IPS-NIHi7 (cell line): ENCODE measurements around the gene SSBP1.
A peak's percentile ranks its signal among the peaks of the same experiment; 100 is the strongest.
"Not testable (repeated sequence)": the region's sequence is repeated elsewhere in the genome, so short reads cannot be mapped to it uniquely, and the experiment has no call there.

Experiments
- DNase-seq: peaks from one replicate; pipeline ENCODE4 v3.0.0; 2012; ENCODE audit warnings: mixed read lengths; ENCODE audit errors: extremely low spot score

The SSBP1 gene, protein sequence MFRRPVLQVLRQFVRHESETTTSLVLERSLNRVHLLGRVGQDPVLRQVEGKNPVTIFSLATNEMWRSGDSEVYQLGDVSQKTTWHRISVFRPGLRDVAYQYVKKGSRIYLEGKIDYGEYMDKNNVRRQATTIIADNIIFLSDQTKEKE

DNA sequence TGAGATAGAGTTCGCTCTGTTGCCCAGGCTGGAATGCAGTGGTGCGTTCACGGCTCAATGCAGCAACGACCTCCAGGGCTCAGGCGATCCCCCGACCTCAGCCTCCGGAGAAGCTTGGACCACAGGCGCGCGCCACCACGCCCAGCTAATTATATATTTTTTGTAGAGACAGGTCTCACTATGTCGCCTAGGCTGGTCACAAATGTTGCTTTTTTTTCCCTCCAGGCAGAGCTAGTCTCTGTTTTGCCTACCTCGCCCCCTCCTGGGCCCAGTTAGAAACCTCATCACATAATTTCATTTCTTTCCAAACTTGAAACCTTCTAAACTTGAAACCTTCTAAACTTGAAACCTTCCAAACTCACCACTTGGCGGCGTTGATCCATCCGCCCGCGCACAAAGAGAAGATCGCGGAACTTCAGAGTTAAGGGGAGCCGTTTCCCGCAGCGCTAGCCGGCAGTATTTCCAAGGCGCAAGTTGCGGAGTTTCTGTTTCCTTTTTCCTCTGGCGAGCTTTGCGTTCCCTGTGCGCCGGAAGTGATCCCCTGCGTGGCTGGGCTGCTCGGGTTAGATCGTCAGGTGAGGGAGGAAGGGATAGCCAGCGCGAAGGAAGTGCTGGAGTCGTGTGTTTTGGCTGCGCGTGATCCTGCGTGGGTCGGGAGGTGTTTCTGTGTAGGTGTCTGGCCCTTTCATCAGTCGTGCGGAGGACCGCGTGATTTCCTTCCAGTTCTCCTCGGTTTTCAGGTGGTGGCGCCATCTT lies at the start of gene SSBP1:
Gene SSBP1 (plus strand): TSS at position 523 of the 756 bp plus-strand sequence. CDS start 809 bp downstream, outside the sequence.
- DNase-seq: peak; percentile 92

DNA sequence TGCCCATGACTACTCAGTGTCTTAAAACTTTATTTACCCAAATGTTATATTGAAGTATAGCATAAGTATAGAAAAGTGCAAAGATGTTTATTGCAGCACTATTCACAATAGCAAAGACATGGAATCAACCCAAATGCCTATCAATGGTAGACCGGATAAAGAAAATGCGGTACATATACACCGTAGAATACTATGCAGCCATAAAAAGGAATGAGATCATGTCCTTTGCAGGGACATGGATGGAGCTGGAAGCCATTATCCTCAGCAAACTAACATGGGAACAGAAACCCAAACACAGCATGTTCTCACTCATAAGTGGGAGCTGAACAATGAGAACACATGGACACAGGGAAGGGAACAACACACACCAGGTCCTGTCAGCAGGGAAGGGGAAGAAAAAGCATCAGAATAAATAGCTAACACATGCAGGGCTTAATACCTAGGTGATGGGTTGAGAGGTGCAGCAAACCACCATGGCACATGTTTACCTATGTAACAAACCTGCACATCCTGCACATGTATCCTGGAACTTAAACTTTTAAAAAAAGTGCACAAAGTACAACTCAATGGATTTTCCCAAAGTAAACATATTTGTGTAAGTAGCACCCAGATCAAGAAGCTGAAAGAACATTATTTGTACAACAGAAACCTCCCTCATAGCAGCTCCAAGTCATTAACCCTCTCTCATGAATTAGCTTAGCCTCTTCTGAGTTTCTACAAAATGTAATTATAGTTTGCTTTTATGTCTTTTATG lies 48.9 kb upstream of the SSBP1 start:
- not testable (repeated sequence) for DNase-seq

DNA sequence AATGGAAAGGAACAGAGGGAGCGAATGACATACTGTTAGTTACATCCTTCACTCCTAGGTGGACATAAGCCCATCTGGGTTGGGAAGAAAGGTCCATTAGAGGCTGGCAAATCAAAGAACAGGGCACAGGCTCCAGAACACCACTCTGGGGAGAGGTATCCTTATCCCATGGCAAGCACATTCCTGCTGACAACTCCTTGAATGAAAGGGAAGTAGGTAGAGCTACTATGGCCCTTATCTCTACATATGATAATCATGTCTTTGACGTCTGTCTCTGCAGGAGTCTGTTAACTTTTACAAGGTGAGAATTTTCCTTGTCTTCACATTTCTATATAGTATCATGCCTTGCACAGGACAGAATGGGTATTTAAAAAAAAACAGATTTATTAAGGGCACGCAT lies 46.6 kb upstream of the SSBP1 start:
- no peak for DNase-seq

DNA sequence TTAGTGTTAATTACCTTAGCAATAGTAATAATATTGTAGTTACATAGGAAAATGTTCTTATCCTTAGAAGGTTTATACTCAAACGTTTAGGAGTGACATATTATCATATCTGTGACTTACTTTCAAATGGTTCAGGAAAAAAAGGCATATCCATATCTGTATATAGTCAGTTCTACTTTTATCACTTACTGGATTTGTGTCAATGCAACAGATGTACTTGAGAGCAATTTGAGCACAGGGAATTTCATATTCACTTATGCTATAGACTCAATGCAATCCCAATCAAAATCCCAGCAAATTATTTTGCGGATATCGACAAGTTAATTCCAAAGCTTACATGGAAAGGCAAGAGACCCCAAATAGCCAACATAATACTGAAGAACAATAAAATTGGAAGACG lies 46.2 kb upstream of the SSBP1 start:
- DNase-seq: no peak

DNA sequence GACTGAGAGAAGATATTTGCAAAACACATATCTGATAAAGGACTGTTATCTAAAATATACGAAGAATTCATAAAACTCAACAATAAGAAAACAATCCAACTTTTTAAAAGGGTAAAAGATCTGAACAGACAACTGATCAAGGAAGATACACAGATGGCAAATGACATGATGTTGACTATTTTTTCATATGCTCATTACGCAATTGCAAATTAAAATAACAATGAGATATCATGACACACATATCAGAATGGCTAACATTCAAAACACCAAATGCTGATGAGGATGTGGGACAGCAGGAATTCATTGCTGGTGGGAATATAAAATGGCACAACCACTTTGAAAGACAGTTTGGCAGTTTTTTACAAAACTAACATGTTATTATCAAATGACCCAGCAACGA lies 45.1 kb upstream of the SSBP1 start:
- DNase-seq: no peak

DNA sequence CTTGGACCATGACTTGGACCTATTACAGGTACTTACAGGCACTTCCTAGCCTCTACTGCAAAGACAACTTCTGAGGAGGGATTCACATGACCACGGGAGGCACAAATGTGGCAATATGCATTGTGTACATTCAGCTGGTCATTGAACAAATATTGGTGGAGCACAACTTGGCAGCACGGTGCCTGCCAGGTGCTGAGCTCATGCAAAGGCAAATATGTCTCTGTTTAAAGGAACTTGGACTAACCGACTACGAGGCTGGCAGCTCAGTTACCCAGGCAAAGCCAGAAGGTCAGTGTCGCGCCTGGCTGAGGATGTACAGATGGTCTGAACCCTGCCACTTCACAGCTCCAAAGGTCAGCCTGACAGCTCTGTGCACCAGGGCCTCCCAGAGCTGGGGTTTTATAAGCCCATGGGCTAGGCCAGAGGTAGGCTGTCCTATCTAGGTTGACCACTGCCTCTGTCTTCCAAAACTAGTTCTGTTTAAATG lies 42.3 kb upstream of the SSBP1 start:
- no peak for DNase-seq

DNA sequence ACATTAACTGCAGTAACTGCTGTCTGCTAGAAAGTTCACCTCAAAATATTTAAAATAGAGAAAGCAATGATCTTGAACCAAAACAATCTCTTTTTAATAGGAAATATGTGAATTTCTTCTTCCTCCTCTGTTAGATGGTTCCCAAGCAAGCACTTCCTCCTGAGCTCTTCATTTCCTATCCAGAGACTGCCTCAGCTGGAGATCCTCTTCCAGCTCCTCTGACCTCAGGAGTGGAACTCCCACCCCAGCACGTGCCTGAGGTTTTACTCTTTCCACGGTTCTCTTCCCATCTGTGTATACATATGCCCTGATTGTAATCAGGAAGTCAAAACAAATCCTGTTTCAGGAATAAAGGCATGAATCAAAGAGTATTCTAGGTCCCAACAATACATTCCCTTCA lies 41.8 kb upstream of the SSBP1 start:
- DNase-seq: no peak

DNA sequence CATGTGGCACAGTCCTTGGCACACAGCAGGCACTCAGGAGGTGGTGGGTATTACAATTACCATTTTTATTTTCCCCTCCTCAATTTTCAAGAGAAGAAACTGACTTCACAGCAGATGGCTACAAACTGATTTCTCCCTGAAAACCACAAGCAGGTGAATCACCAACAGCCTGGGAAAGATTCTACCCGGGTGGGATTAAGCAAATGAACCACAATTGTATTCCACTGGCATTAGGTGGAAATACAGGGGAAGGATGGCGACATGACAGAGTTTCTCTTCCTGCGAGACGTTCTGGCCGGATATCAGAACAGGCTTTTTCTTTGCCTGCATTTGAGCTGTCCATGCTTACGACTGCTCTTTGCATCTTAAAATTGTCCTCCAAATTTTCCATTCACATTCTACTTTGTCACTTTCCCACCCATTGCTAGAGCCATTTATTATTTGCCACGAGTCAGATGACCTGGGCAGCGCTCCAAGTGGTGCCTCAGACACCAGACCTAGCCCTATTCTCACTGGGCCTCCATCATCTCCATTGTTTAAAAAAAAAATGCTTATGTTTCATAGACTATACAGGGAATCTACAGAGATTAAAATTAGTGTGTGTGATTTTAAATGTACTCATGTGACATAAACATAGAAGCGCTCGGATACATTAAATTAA lies 40.8 kb upstream of the SSBP1 start:
- no peak for DNase-seq

DNA sequence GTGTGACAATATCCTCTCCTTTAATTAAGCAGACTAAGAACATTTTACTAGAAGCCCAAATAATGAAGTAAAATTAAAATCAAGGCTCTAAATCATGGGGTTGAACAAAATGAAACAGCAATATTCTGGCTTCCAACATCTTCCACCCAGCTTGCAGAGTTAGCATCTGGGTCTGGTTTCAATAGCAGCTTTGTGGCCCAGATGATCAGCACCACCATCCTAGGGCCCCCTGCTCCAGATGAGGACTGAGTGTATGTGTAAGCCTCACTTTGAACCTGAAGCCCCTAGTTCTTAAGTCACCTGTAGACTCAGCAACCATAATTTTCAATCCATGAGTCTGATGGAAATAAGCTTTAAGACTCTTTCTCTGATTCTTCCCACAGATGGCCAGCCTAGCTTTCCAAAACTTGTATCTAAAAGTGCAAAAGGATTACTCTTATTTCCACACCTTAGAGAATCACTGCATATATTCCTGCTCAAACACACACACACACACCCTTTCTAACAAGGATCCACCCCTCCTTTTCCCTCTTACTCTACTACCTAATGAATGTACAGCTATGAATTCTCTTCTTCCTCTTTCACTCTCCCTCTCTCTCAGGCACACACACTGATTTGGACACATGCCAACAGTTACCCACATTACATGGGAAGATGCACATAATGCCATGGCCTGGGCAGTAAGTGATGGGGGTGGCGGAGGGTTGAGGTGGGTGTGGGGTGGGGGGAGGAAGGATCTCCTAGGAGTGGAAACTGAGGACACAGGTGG lies 39.7 kb upstream of the SSBP1 start:
- DNase-seq: no peak

DNA sequence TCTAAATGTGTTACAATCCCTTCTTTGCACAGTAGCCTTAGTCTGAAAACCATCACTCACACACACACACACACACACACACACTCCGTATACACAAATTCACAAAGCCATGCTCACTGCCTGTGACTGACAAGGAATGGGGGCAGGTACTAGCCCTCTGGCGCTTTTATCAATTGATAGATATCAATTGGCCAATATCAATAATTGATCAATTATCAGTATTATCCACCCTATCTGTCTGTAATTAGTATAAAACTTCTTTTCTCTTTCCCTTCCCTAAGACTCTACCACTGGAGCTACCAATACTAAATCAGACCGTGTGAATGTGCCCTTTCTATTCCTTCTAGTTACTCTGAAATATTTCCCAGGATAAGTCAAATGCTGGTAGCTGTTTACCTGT lies 38.3 kb upstream of the SSBP1 start:
- DNase-seq: no peak

DNA sequence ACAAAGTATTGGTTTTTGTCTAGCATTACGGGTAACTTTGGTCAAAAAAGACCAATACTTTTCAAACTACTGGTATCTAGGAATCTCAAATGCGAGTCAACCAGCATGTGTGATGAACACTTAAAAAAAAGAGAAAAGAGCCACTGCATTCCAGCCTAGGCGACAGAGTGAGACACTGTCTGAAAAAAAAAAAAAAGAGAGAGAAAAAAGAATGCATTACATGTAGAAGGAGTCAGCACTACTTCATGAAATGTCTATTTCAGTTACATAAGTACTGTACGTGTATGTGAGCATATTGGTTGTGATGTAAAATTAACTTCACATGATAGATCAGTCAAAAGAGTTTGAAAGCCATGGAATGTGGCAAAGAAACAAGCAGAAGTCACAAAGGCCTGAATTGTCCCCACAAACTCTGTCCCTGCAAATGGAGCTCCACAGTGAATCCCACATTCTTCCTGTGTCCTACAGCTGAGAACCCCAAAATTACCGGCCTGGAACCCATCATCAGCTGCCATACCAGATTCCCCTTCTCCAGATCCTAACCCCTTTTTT lies 37.8 kb upstream of the SSBP1 start:
- no peak for DNase-seq

DNA sequence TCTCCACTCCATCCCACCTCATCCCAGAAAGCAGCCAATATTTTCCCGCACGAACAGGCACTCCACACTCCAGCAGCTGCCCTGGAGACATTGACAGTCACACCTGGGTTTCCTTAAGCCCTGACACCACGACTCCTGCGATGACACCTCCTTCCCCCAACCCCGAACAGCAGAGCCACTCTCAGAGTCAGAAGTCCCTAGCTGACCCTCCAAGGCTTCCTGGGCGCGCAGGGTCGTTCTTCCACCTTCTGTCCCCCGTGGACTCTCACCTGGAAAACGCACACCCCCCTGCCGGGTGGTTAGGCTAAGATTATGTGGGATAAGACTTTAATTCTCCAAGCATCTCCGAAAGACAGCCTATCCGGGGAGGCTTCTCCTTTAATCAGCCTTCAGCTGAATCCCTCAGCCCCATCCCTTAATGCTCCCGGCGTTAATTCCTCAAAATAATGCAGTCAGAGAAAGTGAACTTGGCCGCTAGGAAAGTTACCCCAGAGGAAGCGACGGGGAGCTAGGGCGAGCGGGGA lies 37.2 kb upstream of the SSBP1 start:
- peak; percentile 26 for DNase-seq

DNA sequence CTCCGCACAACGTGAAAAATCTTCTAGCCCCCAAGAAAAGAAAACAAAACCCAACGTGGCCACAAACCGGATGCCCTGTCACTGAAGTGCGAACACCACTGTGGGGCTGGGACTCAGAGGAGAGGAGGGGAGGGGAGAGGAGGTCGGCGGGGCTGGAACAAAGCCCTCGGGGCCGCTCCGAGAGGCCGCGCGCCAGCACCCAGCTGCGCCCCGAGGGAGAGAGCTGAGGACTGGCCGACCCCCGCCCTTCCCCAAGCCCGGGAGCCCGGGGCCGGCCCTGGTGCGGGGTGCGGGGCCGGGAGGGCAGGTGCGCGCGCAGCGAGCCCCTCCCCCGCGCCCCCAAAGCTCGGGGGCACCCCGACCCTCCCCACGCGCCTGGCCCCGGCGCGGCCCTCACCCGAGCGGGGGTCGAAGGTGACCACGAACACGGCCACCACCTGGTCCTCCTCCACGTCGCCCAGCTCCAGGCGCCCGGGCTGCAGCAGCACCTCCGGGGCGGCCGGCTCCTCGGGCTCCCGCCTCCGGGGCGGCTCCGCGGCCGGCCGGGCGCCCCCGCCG lies 36.6 kb upstream of the SSBP1 start:
- DNase-seq: peak; percentile 63

DNA sequence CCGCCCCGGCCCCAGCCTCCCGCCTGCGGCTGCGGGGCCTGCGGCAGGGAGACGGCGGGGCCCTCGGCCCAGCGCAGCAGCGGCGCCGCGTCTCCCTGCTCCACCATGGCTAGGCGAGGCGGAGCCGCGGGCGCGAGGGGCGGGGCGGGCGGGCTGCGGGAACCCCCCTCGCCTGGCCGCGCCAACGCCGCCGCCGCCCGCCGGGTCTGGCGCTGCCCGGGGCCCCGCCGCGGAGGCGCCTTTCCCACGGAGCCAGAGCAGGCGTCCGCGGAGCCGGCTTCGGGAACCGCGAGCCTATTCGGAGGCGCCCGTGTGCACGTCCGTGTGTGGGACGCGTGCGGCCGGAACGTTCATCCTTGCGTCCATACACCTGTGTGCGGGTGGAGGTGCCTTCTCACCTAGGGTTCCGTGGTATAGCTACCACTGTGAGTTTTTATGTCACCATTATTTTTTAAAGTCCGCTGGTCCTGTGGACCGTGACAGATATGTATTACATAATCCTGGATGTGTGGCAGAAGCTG lies 36.1 kb upstream of the SSBP1 start, which contains the start of gene DENND11:
Gene DENND11 (minus strand): TSS at position 120 of the 521 bp plus-strand sequence. CDS start 13 bp downstream, at position 107.
- DNase-seq: peak; percentile 75

DNA sequence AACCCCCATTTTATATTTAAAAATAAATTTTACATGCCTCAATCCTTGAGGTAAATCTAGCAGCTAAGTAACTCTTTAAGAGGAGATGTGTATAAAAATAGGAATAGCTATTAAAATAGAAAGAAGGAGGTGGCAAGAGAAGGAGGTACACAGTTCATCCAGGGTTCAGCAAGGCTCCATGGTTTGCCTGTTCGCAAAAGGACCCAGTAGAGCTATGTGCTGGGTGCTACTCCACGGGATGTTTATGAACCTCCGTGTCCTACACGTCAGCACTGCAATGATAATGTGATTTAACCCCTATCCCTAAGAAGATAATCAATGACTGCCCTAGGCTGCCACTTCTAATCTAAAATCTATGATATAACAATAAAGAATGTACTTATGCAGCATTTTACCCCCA lies 35.3 kb upstream of the SSBP1 start:
- no peak for DNase-seq

DNA sequence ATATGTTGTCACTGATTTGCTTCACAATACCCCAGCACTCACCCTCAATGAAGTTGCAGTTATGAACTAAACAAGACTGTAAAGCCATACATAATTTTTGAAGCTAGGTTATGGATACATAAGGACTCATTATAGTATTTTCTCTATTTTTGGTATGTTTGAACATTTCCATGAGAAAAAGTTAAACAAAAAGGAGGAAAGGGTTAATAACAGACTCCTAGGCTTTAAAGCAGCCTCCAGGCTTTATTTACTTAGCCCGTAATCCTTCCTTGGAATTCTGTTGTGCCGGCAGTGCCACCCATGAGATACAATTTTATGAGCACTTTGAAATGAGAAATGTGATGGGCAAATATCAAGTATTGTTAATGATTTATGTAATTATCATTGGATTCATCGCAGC lies 34.0 kb upstream of the SSBP1 start:
- DNase-seq: no peak

DNA sequence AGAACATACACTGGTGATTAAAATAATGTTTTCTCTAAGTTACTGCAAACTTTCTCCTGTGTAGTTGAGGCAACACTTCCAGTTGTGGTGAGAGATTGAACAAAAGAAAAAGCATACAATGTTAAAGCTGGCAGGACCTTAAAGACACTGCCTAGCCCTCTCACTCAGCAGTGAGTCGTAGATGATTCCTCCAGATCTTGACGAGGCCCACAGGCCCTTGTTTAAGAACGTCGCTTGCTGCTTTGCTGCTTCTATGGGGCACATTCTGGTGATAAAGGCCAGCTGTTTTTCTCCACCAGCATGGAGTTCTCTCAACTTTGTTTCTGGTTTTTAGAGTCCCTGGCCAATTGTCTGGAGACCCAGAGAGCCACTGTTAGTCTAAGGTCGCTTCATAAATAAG lies 33.4 kb upstream of the SSBP1 start:
- no peak for DNase-seq

DNA sequence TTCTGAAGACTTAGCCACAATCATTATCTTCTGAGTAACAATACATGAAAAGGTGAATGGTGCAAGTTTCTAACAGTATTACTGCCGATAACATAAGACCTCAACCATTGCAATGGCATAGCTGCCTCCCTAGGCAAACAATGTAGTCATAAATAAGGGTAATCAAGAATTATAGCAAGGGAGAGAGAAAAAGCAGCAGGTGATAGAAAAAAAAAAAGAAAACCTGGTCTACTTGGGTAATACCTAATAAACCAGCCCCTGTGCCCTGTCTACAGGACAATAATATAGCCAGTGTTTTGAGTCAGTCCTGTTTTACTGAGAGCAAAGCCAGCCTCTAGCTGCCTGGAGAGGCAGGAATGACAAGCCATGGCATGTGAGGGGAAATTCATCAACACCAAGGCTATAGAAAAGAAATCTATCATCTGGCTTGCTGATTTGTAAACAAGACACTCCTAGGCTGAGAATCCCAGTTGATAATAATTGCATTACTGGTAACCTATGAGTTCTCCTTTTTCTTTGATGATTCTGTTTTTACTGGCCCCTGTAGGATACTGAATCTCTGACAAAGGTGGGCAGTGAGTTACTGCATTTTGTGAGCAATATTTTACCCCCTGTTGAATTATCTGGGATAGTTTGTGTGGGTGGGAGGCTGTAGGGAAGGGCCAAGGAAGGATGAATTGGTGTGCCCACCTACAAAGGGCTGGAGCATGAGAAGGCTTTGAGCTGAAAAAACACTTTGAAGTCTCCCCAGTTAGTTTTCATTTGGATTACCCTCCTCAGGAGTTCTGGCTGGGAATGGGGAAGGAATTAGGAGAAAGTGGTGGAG lies 31.7 kb upstream of the SSBP1 start:
- no peak for DNase-seq

DNA sequence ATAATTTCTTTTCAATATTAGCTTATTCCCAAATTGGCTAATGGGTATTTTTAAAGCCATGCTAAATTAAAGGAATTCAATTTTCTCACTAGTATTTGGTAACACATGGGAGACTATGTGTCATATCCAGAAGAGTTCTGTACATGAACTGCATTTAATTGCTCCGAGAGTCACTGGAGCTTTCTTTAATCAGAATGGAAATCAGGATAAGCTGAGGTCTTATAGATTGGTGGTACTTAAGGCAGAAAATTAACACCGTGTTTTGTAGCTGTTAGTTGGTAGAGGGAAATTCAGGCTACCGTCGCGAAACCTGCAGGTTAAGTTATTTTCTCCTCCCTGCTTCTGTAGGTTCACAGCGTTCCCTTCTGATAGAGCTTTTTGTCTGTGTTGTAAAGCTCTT lies 29.8 kb upstream of the SSBP1 start, which contains the start of gene WEE2:
Gene WEE2 (plus strand): TSS at position 3 of the 400 bp plus-strand sequence. CDS start 406 bp downstream, outside the sequence.
- DNase-seq: no peak
